Stimulated activated CD4-positive, alpha-beta T cell treated with anti-CD3 and anti-CD28 coated beads, Interleukin-4, amount 100 ng/mL, for 48 hours (primary cell): ENCODE results near the gene ANKAR.
"Not testable (repeated sequence)": the region's sequence is repeated elsewhere in the genome, so short reads cannot be mapped to it uniquely, and the experiment has no call there.

Source experiments
- DNase-seq, 2 donors: peaks; one replicate each; pipeline ENCODE4 v3.0.0-alpha.2; 2020; ENCODE audit warnings: low read depth in 2 of 2

ANKAR gene

GRCh38 chr2:189702071-189702470, 27.6 kb downstream of the ANKAR start:
- no peak for DNase-seq

- no peak for DNase-seq
Observed at GRCh38 chr2:189709501-189710221, 35.2 kb downstream of the ANKAR start.

- not testable (repeated sequence) for DNase-seq
Observed at GRCh38 chr2:189717593-189717992, 43.1 kb downstream of the ANKAR start.

- no peak for DNase-seq
Observed at GRCh38 chr2:189719571-189719970, 45.1 kb downstream of the ANKAR start.

- DNase-seq, result no peak
Observed at GRCh38 chr2:189723192-189723591, 48.7 kb downstream of the ANKAR start.
